ENCODE results near the gene SH2D1A. TPM values are rescaled to one million over a fixed set of nuclear protein-coding genes. Genes with fewer than 3 reads are reported as not detected.

Gene SH2D1A
- total and polyA plus RNA-seq, 4 donors, result 0.27 to 2.1 (median 0.65) TPM

GRCh38 chrX:124401696-124402095 is 55.3 kb downstream of the SH2D1A start:
- no peaks in the 10 kb centered on the region for H3K9me3 ChIP-seq (ENCODE audit: control insufficient read depth in 4 of 4, low read length in 3 of 4)
- peaks cover 1 to 13% (median 8%) of the 10 kb centered on the region in 4 donors for H3K4me1 ChIP-seq (ENCODE audit: control insufficient read depth in 4 of 4, insufficient read depth in 4 of 4, low read length in 3 of 4)
- no peaks in the 10 kb centered on the region for H3K27me3 ChIP-seq (ENCODE audit: control insufficient read depth in 4 of 4, insufficient read depth in 4 of 4, low read length in 3 of 4)
- DNase-seq (ENCODE audit: low spot score), result no peak
- H3K9ac ChIP-seq (ENCODE audit: low read depth in 1 of 2, low read length in 2 of 2), result no peak overlapping the region
- WGBS, result 7% methylated on average over 2 of the region's 2 CpGs
- H3K36me3 ChIP-seq (ENCODE audit: control insufficient read depth in 4 of 4, insufficient read depth in 3 of 4, low read depth in 1 of 4, low read length in 3 of 4), result peaks cover 0 to 6% (median 0%) of the 10 kb centered on the region in 4 donors
- no peak overlapping the region for H3K27ac ChIP-seq (ENCODE audit: low read depth in 1 of 2, low read length in 2 of 2)
- no peak for TF ChIP-seq RXRA (IDR thresholded peaks at IDR 0.05)
- TF ChIP-seq REST (IDR thresholded peaks at IDR 0.05), result no peak
- no peak for TF ChIP-seq SP1 (IDR thresholded peaks at IDR 0.05)
- TF ChIP-seq TAF1 (conservative IDR thresholded peaks at IDR 0.05), result no peak
- no peak overlapping the region for H3K4me3 ChIP-seq (ENCODE audit: low read depth in 1 of 3, low read length in 3 of 3)

- Histone ChIP-seq H3K27ac (ENCODE audit: low read depth in 1 of 2, low read length in 2 of 2) (peak overlapping the region in 1 of 2 donors; percentile 25), H3K4me3 (ENCODE audit: low read depth in 1 of 3, low read length in 3 of 3) (no peak overlapping the region), H3K27me3 (ENCODE audit: control insufficient read depth in 4 of 4, insufficient read depth in 4 of 4, low read length in 3 of 4) (no peaks in the 10 kb centered on the region), H3K4me1 (ENCODE audit: control insufficient read depth in 4 of 4, insufficient read depth in 4 of 4, low read length in 3 of 4) (peaks cover 1 to 13% (median 8%) of the 10 kb centered on the region in 4 donors), H3K36me3 (ENCODE audit: control insufficient read depth in 4 of 4, insufficient read depth in 3 of 4, low read depth in 1 of 4, low read length in 3 of 4) (peaks cover 0 to 6% (median 0%) of the 10 kb centered on the region in 4 donors), H3K9me3 (ENCODE audit: control insufficient read depth in 4 of 4, low read length in 3 of 4) (no peaks in the 10 kb centered on the region), H3K9ac (ENCODE audit: low read depth in 1 of 2, low read length in 2 of 2) (no peak overlapping the region)
- WGBS, result 45% methylated on average over 1 of the region's 1 CpG
- no peak for DNase-seq (ENCODE audit: low spot score)
- no peak for TF ChIP-seq MAX (IDR thresholded peaks at IDR 0.05)
- peak; percentile 18 for TF ChIP-seq YY1 (IDR thresholded peaks at IDR 0.05)
- TF ChIP-seq RAD21 (IDR thresholded peaks at IDR 0.05), result peak in 1 of 2 donors; percentile 4
- peak; percentile 9 for TF ChIP-seq HNF4G (IDR thresholded peaks at IDR 0.05)
- TF ChIP-seq TAF1 (conservative IDR thresholded peaks at IDR 0.05), result no peak
- no peak for TF ChIP-seq SP1 (IDR thresholded peaks at IDR 0.05)
- TF ChIP-seq REST (IDR thresholded peaks at IDR 0.05), result no peak
- TF ChIP-seq FOXA2 (IDR thresholded peaks at IDR 0.05), result no peak
- TF ChIP-seq CTCF (IDR thresholded peaks at IDR 0.05; ENCODE audit: low read depth, low read length, missing input control), result no peak
- TF ChIP-seq RXRA (IDR thresholded peaks at IDR 0.05), result peak; percentile 52 to 53
- TF ChIP-seq NR2F2 (IDR thresholded peaks at IDR 0.05), result no peak
- no peak for TF ChIP-seq JUND (IDR thresholded peaks at IDR 0.05)
- no peak for TF ChIP-seq FOXA1 (IDR thresholded peaks at IDR 0.05)
- TF ChIP-seq EGR1 (IDR thresholded peaks at IDR 0.05; ENCODE audit: low read depth in 2 of 2), result no peak
- peak in 1 of 2 donors; percentile 26 for TF ChIP-seq HNF4A (conservative IDR thresholded peaks at IDR 0.05)
Observed at GRCh38 chrX:124405868-124406267, 59.5 kb downstream of the SH2D1A start.
